SK-MEL-5 (cell line): Measurements from ENCODE around the gene ABCB9. TPM values are rescaled to one million over a fixed set of nuclear protein-coding genes. Genes with fewer than 3 reads are reported as not detected.
"Not testable (repeated sequence)": the region's sequence is repeated elsewhere in the genome, so short reads cannot be mapped to it uniquely, and the experiment has no call there.

Experiments used
- DNase-seq: peaks from one replicate; pipeline ENCODE4 v3.0.0-alpha.2; 2016; ENCODE audit warnings: low read depth, low spot score
- in situ Hi-C: cut with HindIII; loops from 2 replicates; pipeline ENCODE4 v1.10.0; 2016; ENCODE audit warnings: low sequenced_read_pairs, high pct_unique_total_duplicates, low pct_unique_long_range_greater_than_20kb
- polyA plus RNA-seq, 2 experiments: library from polyadenylated mRNA; depleted of rRNA; stranded (reverse); fragments of >200 nt; gene quantifications; 2 replicates each; pipeline ENCODE4 v1.2.3, GENCODE V29; 2015
- total RNA-seq: library from RNA; depleted of rRNA; stranded (reverse); fragments of >200 nt; shearing (Covaris generic); gene quantifications from 2 replicates; pipeline ENCODE4 v1.2.3, GENCODE V29; 2014; rRNA removed

The ABCB9 gene
- total RNA-seq, result 8.3 and 11.8 TPM in 2 replicates
- polyA plus RNA-seq (2015; cell fraction: cytosol; rRNA removed), result 14.4 and 15.4 TPM in 2 replicates
- 18.4 and 19.7 TPM in 2 replicates for polyA plus RNA-seq (2015; cell fraction: nucleus; rRNA removed)

DNA sequence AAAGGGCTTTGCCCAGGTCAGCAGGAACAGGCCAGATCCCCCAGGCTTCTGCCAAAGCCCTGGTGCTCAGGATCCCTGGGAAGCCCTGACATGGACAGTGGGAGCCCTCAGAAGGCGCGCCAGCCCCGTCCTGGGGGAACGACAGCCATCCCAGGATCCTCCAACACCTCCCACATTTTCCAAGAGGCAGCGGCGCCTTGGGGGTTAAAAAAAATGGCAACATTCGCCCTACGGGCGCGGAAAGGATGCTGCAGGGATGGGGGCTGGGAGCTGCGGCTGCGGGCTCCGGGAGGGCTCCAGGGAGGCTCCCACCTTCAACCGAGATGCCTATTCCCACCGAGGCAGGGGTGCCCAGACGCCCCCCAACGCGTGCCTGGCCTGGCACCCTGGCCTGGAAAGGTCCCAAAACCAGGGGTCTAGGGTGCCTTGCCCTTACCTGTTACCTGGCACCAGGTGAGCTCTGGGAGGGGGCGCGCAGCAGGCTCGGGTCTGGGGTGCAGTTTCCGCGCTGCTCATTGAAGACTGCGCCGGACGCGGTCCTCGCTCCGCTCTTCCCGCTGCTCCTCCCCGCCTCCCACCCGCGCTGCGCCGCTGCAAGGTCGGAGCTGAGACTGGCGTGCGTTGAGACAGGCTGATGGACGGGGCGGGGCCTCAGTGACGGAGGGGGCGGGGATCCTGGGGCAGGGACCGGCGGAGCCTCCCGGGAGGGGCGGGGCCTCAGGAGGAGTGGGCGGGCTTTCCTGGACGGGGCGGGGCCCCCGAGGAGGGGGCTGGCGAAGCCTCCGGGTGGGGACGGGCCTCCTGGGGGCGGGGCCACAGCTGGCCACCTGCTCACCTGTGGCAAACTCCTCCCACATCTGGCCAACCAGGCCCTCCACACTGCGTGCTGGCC, at the start of gene ABCB9:
ABCB9 (minus strand) TSS at position 613 of the 892 bp plus-strand sequence. CDS start 6,228 bp downstream, outside the sequence.
- in situ Hi-C loops, result no loop called here
- peak; percentile 93 for DNase-seq

DNA sequence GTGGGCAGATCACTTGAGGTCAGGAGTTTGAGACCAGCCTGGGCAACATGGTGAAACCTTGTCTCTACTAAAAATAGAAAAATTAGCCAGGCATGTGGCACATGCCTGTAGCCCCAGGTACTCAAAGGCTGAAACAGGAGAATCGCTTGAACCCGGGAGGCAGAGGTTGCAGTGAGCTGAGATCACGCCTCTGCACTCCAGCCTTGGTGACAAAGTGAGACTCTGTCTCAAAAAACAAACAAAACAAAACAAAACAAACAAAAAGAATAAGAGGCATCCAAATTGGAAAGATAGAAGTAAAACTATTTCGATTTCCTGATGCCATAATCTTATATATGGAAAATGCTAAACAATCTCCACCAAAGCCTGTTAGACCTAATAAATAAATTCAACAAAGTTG, 48.2 kb upstream of the ABCB9 start:
- in situ Hi-C loops, result not testable (repeated sequence)

GRCh38 chr12:123013185-123014095, 47.2 kb upstream of the ABCB9 start:
- in situ Hi-C loops, result no loop called here
- DNase-seq, result no peak

More for the DNA sequence above, 48.2 kb upstream of the ABCB9 start:
- DNase-seq, result not testable (repeated sequence)

- DNase-seq, result no peak
- in situ Hi-C loops, result no loop called here
Measured at GRCh38 chr12:123011701-123012100, 45.4 kb upstream of the ABCB9 start.

GRCh38 chr12:123010681-123011080, 44.4 kb upstream of the ABCB9 start:
- DNase-seq, result no peak
- in situ Hi-C loops, result no loop called here

DNA sequence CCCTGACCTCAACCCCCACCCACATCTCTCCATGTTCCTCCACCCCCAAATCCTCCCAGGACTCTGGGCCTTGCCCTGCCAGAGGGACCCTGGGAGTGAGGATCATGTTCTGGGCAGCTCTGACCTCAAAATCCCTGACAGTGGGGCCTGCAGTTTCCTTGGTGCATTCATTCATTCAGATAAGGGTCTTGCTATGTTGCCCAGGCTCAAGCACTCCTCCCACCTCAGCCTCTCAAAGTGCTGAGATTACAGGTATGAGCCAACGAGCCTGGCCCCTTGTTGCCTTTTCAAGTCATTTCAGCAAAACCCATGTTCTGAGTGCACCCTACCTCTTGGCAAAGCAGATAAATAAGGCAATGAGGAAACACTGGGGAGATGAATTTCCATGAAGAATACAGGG, 43.8 kb upstream of the ABCB9 start:
- no peak for DNase-seq
- in situ Hi-C loops, result no loop called here

- no peak for DNase-seq
- in situ Hi-C loops, result no loop called here
Measured at GRCh38 chr12:123006977-123007376, 40.7 kb upstream of the ABCB9 start.

- DNase-seq, result no peak
- in situ Hi-C loops, result no loop called here
Measured at GRCh38 chr12:123005081-123005626, 38.9 kb upstream of the ABCB9 start.

GRCh38 chr12:123004287-123004686, 38.0 kb upstream of the ABCB9 start:
- in situ Hi-C loops, result no loop called here

DNA sequence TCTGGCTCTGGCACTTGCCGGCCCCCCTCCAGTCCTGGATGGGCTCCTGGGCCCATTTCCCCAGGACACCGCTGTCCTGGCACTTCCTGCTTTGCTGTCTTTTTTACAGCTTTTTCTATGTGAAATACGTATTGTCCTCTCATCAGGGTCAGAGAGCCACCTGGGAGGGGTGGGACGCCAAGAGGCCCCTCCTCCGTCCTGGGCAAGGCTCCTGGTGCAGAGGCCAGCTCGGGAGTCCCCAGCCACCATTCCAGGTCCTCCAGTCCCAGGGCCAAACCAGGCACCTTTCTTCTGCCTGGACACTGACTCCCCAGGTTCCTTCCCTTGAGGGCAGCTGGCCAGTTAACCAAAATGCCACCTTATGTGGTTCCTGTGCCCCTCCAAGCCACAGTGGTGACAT, 37.0 kb upstream of the ABCB9 start:
- DNase-seq, result no peak
- in situ Hi-C loops, result no loop called here

More at GRCh38 chr12:123004287-123004686, 38.0 kb upstream of the ABCB9 start:
- no peak for DNase-seq

DNA sequence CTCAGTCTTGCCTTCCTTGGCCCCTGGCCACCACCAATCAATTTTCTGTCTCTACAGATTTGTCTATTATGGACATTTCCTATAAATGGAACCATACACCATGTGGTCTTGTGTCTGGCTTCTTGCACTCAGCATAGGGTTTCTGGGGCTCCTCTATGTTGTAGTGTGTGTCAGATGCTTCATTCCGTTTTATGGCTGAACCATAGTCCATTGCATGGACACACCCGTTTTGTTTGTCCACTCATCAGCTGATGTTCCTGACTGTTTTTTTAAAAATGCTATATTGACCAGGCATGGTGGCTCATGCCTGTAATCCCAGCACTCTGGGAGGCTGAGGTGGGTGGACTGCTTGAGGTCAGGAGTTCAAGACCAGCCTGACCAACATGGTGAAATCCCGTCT, 35.2 kb upstream of the ABCB9 start:
- in situ Hi-C loops, result no loop called here
- no peak for DNase-seq

DNA sequence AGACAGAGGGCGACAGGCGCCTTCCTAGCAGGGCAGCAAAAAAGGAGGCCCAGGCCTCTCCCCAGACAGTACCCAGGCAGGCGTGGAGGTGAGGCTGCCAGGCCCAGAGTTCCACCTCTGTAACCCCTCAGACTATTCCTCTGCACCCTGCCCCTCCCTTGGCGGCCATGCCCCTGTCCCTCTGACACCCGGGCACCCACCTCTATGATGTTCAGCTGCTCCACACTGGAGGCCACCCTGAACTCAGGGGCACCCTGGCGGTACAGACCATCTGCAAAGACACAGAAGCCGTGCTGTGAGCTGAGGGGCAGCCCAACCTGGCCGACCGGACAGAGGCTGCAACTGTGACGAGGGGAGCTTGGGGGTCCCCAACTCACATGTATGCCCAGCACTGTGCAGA, 34.3 kb upstream of the ABCB9 start:
- in situ Hi-C loops, result no loop called here

GRCh38 chr12:122999986-123000420, 33.7 kb upstream of the ABCB9 start:
- in situ Hi-C loops, result no loop called here
- no peak for DNase-seq

More for the DNA sequence above, 34.3 kb upstream of the ABCB9 start:
- DNase-seq, result no peak

DNA sequence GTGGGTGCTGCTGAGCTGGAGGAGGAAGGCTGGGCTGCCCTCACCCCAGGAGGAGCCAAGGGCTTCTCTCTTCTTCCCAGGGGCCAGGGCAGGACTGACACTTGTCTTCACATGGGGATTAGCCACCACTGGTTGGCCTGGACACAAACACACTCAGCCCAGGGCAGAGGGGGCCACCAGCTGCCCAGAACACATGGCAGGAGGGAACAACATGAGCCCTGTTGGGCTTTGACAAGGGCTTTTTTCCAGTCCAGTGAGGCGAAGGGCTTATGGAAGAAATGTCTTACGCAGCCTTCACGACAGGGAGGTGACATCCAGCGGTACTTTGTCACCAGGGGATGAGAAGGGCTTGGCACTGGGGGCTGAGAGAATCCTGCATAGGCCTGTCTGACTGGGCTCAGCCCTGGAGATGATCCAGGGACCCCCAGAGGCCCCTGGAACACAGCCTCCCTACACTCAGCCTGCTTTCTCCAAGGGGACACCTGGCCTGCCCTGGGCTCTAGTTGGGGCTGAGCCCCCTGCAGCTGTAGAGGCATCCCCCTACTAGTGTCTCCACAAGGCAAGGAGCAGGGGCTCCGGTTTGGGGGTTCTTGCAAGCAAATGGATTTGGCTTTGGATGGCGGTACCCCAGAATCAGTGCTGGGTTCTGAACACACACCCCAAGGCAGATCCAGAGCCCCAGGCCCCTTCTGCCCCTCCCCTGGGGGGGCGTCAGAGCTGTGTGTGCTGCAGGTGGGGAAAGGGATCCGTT, 33.1 kb upstream of the ABCB9 start:
- DNase-seq, result no peak
- in situ Hi-C loops, result no loop called here

DNA sequence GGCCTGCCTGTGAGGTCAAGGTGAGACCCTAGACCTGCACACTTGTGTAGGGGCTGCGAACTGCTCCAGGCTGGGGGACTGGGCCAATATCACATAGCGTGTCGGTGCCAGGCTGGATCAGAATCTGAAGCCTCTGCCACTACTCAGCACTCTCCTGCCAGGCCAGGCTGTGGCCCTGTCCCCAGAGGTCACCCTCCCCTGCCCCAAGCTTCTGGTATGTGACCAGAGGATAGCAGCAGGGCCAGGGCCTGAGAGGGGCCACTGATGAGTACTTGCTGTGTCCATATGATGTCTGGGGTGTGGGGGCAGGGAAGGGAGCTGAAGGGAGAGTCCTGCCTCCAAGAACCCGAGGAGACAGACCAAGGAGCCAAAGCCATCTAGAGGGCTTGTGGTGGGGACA, 32.1 kb upstream of the ABCB9 start:
- in situ Hi-C loops, result no loop called here

GRCh38 chr12:122997343-122998250, 31.3 kb upstream of the ABCB9 start:
- DNase-seq, result no peak
- in situ Hi-C loops, result no loop called here

More for the DNA sequence above, 32.1 kb upstream of the ABCB9 start:
- DNase-seq, result no peak
